ENCODE results near the gene RUNX1. TPM values are rescaled to one million over a fixed set of nuclear protein-coding genes. Genes with fewer than 3 reads are reported as not detected.
"Not testable (repeated sequence)": the region's sequence is repeated elsewhere in the genome, so short reads cannot be mapped to it uniquely, and the experiment has no call there.

Gene RUNX1
- total RNA-seq, 1 donor from 2014 or later, result 7.8 TPM

DNA sequence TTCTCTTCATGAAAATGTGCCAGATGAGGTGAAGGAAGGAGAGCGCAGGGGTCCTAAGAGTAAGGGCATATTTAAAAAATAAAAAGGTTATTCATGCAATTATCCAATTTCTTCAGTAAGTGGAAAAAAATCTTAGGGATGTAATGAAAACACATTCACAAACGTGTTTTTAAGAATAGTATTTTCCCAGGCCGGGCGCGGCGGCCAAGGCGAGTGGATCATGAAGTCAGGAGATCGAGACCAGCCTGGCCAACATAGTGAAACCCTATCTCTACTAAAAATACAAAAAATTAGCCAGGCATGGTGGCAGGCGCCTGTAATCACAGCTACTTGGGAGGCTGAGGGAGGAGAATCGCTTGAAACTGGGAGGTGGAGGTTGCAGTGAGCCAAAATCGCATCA, 82.2 kb downstream of the RUNX1 start:
- not testable (repeated sequence) for H3K4me1 ChIP-seq (ENCODE audit: control insufficient read depth in 3 of 3, insufficient read depth in 3 of 3, low read length in 3 of 3); H3K9ac ChIP-seq (ENCODE audit: low read depth in 1 of 3, low read length in 3 of 3); H3K4me3 ChIP-seq (ENCODE audit: low read length in 3 of 3); H3K9me3 ChIP-seq (ENCODE audit: control insufficient read depth in 3 of 3, low read length in 3 of 3); H3K36me3 ChIP-seq (ENCODE audit: control insufficient read depth in 3 of 3, insufficient read depth in 3 of 3, low read length in 3 of 3); H3K27me3 ChIP-seq (ENCODE audit: control insufficient read depth in 3 of 3, insufficient read depth in 3 of 3, low read length in 3 of 3); H3K27ac ChIP-seq (ENCODE audit: low read depth, low read length)

- H3K4me1 ChIP-seq (ENCODE audit: control insufficient read depth in 3 of 3, insufficient read depth in 3 of 3, low read length in 3 of 3), result peaks cover 0 to 5% (median 0%) of the 10 kb centered on the region in 3 donors
- H3K9me3 ChIP-seq (ENCODE audit: control insufficient read depth in 3 of 3, low read length in 3 of 3), result no peaks in the 10 kb centered on the region
- no peaks in the 10 kb centered on the region for H3K27me3 ChIP-seq (ENCODE audit: control insufficient read depth in 3 of 3, insufficient read depth in 3 of 3, low read length in 3 of 3)
- no peak overlapping the region for H3K9ac ChIP-seq (ENCODE audit: low read depth in 1 of 3, low read length in 3 of 3)
- H3K36me3 ChIP-seq (ENCODE audit: control insufficient read depth in 3 of 3, insufficient read depth in 3 of 3, low read length in 3 of 3), result peaks cover 0 to 8% (median 0%) of the 10 kb centered on the region in 3 donors
- H3K4me3 ChIP-seq (ENCODE audit: low read length in 3 of 3), result no peak overlapping the region
- H3K27ac ChIP-seq (ENCODE audit: low read depth, low read length), result no peak overlapping the region
Measured at GRCh38 chr21:34965200-34966174, 83.6 kb downstream of the RUNX1 start.

DNA sequence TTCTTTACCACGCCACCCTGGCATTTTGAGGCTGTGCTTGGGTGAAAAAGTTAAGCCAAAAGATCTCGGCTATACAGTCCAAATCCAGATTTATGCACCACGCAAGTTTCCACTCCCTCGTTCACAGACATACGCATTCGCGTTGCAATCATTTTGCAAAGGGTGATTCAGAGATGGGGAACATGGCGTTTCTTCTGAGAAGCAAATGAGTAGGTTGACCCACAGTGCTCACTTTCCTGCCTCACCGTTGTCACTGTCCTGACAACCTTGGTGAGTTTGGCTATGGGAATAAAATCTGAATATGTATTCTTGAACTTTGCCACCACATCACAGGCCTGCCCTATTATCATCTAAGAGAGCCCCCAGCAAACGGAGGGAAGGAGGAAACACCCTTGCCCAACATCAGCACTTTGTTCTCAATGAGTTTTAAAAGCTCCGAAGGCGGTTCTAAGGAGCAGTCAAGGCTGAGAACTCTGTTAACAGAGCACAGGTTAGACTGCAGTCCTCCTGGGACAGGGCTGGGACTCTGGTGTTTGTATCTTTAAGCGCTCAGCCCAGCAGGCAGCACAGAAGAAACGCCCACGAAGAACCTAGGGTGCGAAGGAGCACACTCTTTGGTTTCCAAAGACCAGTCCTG, 86.4 kb downstream of the RUNX1 start:
- H3K9me3 ChIP-seq (ENCODE audit: control insufficient read depth in 3 of 3, low read length in 3 of 3), result no peaks in the 10 kb centered on the region
- H3K36me3 ChIP-seq (ENCODE audit: control insufficient read depth in 3 of 3, insufficient read depth in 3 of 3, low read length in 3 of 3), result peaks cover 0 to 8% (median 0%) of the 10 kb centered on the region in 3 donors
- no peak overlapping the region for H3K9ac ChIP-seq (ENCODE audit: low read depth in 1 of 3, low read length in 3 of 3)
- H3K27ac ChIP-seq (ENCODE audit: low read depth, low read length), result no peak overlapping the region
- peaks cover 0 to 5% (median 0%) of the 10 kb centered on the region in 3 donors for H3K4me1 ChIP-seq (ENCODE audit: control insufficient read depth in 3 of 3, insufficient read depth in 3 of 3, low read length in 3 of 3)
- no peak overlapping the region for H3K4me3 ChIP-seq (ENCODE audit: low read length in 3 of 3)
- H3K27me3 ChIP-seq (ENCODE audit: control insufficient read depth in 3 of 3, insufficient read depth in 3 of 3, low read length in 3 of 3), result no peaks in the 10 kb centered on the region

- no peak overlapping the region for H3K4me3 ChIP-seq (ENCODE audit: low read length in 3 of 3)
Measured at GRCh38 chr21:34962136-34962535, 87.0 kb downstream of the RUNX1 start.

GRCh38 chr21:34960687-34961086, 88.4 kb downstream of the RUNX1 start:
- Histone ChIP-seq H3K4me3 (ENCODE audit: low read length in 3 of 3) (no peak overlapping the region), H3K36me3 (ENCODE audit: control insufficient read depth in 3 of 3, insufficient read depth in 3 of 3, low read length in 3 of 3) (peaks cover 0 to 8% (median 0%) of the 10 kb centered on the region in 3 donors), H3K9ac (ENCODE audit: low read depth in 1 of 3, low read length in 3 of 3) (no peak overlapping the region), H3K27ac (ENCODE audit: low read depth, low read length) (no peak overlapping the region), H3K9me3 (ENCODE audit: control insufficient read depth in 3 of 3, low read length in 3 of 3) (no peaks in the 10 kb centered on the region), H3K4me1 (ENCODE audit: control insufficient read depth in 3 of 3, insufficient read depth in 3 of 3, low read length in 3 of 3) (peaks cover 3 to 15% (median 3%) of the 10 kb centered on the region in 3 donors), H3K27me3 (ENCODE audit: control insufficient read depth in 3 of 3, insufficient read depth in 3 of 3, low read length in 3 of 3) (no peaks in the 10 kb centered on the region)

More at GRCh38 chr21:34962136-34962535, 87.0 kb downstream of the RUNX1 start:
- H3K9me3 ChIP-seq (ENCODE audit: control insufficient read depth in 3 of 3, low read length in 3 of 3), result no peaks in the 10 kb centered on the region
- no peak overlapping the region for H3K27ac ChIP-seq (ENCODE audit: low read depth, low read length)
- H3K4me1 ChIP-seq (ENCODE audit: control insufficient read depth in 3 of 3, insufficient read depth in 3 of 3, low read length in 3 of 3), result peaks cover 0 to 7% (median 0%) of the 10 kb centered on the region in 3 donors
- peaks cover 0 to 8% (median 0%) of the 10 kb centered on the region in 3 donors for H3K36me3 ChIP-seq (ENCODE audit: control insufficient read depth in 3 of 3, insufficient read depth in 3 of 3, low read length in 3 of 3)
- no peak overlapping the region for H3K9ac ChIP-seq (ENCODE audit: low read depth in 1 of 3, low read length in 3 of 3)
- no peaks in the 10 kb centered on the region for H3K27me3 ChIP-seq (ENCODE audit: control insufficient read depth in 3 of 3, insufficient read depth in 3 of 3, low read length in 3 of 3)

GRCh38 chr21:34959607-34960006, 89.5 kb downstream of the RUNX1 start:
- peaks cover 0 to 3% (median 0%) of the 10 kb centered on the region in 3 donors for H3K36me3 ChIP-seq (ENCODE audit: control insufficient read depth in 3 of 3, insufficient read depth in 3 of 3, low read length in 3 of 3)
- H3K4me1 ChIP-seq (ENCODE audit: control insufficient read depth in 3 of 3, insufficient read depth in 3 of 3, low read length in 3 of 3), result peaks cover 3 to 10% (median 3%) of the 10 kb centered on the region in 3 donors
- H3K4me3 ChIP-seq (ENCODE audit: low read length in 3 of 3), result no peak overlapping the region
- no peaks in the 10 kb centered on the region for H3K27me3 ChIP-seq (ENCODE audit: control insufficient read depth in 3 of 3, insufficient read depth in 3 of 3, low read length in 3 of 3)
- no peaks in the 10 kb centered on the region for H3K9me3 ChIP-seq (ENCODE audit: control insufficient read depth in 3 of 3, low read length in 3 of 3)
- H3K27ac ChIP-seq (ENCODE audit: low read depth, low read length), result no peak overlapping the region
- no peak overlapping the region for H3K9ac ChIP-seq (ENCODE audit: low read depth in 1 of 3, low read length in 3 of 3)

GRCh38 chr21:34958040-34958439, 91.1 kb downstream of the RUNX1 start:
- Histone ChIP-seq H3K27ac (ENCODE audit: low read depth, low read length) (no peak overlapping the region), H3K4me3 (ENCODE audit: low read length in 3 of 3) (no peak overlapping the region), H3K27me3 (ENCODE audit: control insufficient read depth in 3 of 3, insufficient read depth in 3 of 3, low read length in 3 of 3) (no peaks in the 10 kb centered on the region), H3K36me3 (ENCODE audit: control insufficient read depth in 3 of 3, insufficient read depth in 3 of 3, low read length in 3 of 3) (no peaks in the 10 kb centered on the region), H3K9ac (ENCODE audit: low read depth in 1 of 3, low read length in 3 of 3) (no peak overlapping the region), H3K4me1 (ENCODE audit: control insufficient read depth in 3 of 3, insufficient read depth in 3 of 3, low read length in 3 of 3) (peaks cover 3 to 10% (median 3%) of the 10 kb centered on the region in 3 donors), H3K9me3 (ENCODE audit: control insufficient read depth in 3 of 3, low read length in 3 of 3) (no peaks in the 10 kb centered on the region)

GRCh38 chr21:34956416-34957316, 92.4 kb downstream of the RUNX1 start:
- Histone ChIP-seq H3K36me3 (ENCODE audit: control insufficient read depth in 3 of 3, insufficient read depth in 3 of 3, low read length in 3 of 3) (no peaks in the 10 kb centered on the region), H3K4me1 (ENCODE audit: control insufficient read depth in 3 of 3, insufficient read depth in 3 of 3, low read length in 3 of 3) (peaks cover 3 to 10% (median 3%) of the 10 kb centered on the region in 3 donors), H3K4me3 (ENCODE audit: low read length in 3 of 3) (no peak overlapping the region), H3K9ac (ENCODE audit: low read depth in 1 of 3, low read length in 3 of 3) (no peak overlapping the region), H3K27ac (ENCODE audit: low read depth, low read length) (no peak overlapping the region), H3K9me3 (ENCODE audit: control insufficient read depth in 3 of 3, low read length in 3 of 3) (no peaks in the 10 kb centered on the region), H3K27me3 (ENCODE audit: control insufficient read depth in 3 of 3, insufficient read depth in 3 of 3, low read length in 3 of 3) (no peaks in the 10 kb centered on the region)

DNA sequence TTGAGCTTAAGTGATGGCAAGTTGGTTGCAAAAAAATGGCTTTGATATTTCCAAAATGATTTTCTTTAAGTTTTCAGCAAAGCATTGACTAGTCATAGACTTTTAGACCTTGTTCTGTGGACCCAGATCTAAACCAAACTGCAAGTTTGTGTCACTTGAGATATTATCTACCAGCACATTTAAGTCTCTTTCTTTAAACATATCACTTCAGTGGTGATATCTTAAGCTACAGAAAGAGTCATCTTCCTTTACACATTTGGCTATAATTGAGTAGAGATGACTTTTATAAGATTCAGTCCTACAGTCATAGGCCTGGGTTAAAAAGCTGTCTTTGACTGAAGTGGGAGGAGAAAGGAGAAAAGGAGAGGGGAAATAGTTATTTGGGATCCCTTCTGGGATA, 95.2 kb downstream of the RUNX1 start:
- peaks cover 3 to 10% (median 3%) of the 10 kb centered on the region in 3 donors for H3K4me1 ChIP-seq (ENCODE audit: control insufficient read depth in 3 of 3, insufficient read depth in 3 of 3, low read length in 3 of 3)
- no peak overlapping the region for H3K27ac ChIP-seq (ENCODE audit: low read depth, low read length)
- H3K36me3 ChIP-seq (ENCODE audit: control insufficient read depth in 3 of 3, insufficient read depth in 3 of 3, low read length in 3 of 3), result no peaks in the 10 kb centered on the region
- no peaks in the 10 kb centered on the region for H3K27me3 ChIP-seq (ENCODE audit: control insufficient read depth in 3 of 3, insufficient read depth in 3 of 3, low read length in 3 of 3)
- no peak overlapping the region for H3K4me3 ChIP-seq (ENCODE audit: low read length in 3 of 3)
- no peak overlapping the region for H3K9ac ChIP-seq (ENCODE audit: low read depth in 1 of 3, low read length in 3 of 3)
- no peaks in the 10 kb centered on the region for H3K9me3 ChIP-seq (ENCODE audit: control insufficient read depth in 3 of 3, low read length in 3 of 3)
